Prostate gland (tissue), 2 donors: ENCODE measurements around the gene NBEA.

Source experiments
- POLR2AphosphoS5 ChIP-seq: sonication (generic); formaldehyde crosslinking; IDR thresholded peaks from one replicate; pipeline ENCODE4 v1.6.1; 2017; ENCODE audit warnings: antibody characterized with exemption
- TF ChIP-seq, protein P1 (sequence below), 4 experiments: fragments of 200-600 bp in 2 of 4; fragments of 450-650 bp in 2 of 4; sonication (generic) in 2 of 4; IDR thresholded peaks; 1 replicate in 3 of 4; 2 replicates in 1 of 4; pipeline ENCODE4 v1.5.1; 2016 to 2019; ENCODE audit warnings: antibody characterized with exemption in 4 of 4, mild to moderate bottlenecking in 2 of 4, moderate library complexity in 2 of 4

DNA sequence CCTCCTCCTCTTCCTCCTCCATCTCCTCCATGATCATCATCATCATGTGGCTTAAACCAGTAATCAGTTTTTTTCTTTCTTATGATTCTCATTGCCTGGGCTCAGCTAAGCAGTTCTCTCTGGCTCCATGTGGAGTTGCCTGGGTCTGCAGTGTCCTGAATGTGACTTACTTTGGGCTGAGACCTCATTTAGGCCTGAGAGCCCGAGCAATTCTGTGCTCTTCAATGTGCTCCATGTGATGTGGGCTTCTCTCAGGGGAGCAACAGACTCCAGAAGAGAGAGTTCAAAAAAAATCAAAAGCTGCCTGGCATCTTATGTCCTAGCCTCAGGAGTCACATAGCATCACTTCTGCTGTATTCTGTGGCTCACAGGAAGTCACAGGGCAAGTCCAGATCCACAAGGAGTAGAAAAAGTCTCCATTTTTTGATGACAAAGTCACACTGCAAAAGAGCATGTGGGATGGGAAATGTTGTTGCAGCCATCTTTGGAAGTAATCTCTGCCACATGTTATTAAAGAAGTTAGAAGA, 405.7 kb downstream of the NBEA start:
- no peak for TF ChIP-seq POLR2AphosphoS5
- TF ChIP-seq, protein P1, sequence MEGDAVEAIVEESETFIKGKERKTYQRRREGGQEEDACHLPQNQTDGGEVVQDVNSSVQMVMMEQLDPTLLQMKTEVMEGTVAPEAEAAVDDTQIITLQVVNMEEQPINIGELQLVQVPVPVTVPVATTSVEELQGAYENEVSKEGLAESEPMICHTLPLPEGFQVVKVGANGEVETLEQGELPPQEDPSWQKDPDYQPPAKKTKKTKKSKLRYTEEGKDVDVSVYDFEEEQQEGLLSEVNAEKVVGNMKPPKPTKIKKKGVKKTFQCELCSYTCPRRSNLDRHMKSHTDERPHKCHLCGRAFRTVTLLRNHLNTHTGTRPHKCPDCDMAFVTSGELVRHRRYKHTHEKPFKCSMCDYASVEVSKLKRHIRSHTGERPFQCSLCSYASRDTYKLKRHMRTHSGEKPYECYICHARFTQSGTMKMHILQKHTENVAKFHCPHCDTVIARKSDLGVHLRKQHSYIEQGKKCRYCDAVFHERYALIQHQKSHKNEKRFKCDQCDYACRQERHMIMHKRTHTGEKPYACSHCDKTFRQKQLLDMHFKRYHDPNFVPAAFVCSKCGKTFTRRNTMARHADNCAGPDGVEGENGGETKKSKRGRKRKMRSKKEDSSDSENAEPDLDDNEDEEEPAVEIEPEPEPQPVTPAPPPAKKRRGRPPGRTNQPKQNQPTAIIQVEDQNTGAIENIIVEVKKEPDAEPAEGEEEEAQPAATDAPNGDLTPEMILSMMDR (IDR thresholded peaks at IDR 0.05): no peak
